GM20000 (cell line): ENCODE measurements around the gene CAPN15.

Source experiments
- DNase-seq: peaks from one replicate; pipeline ENCODE4 v3.0.0; 2012; ENCODE audit warnings: low spot score
- TF ChIP-seq, protein P1 (sequence below): IDR thresholded peaks from 2 replicates; pipeline ENCODE4 v1.5.1; 2012; ENCODE audit warnings: mild to moderate bottlenecking, control low read depth; ENCODE audit errors: extremely low read depth, missing control alignments

The CAPN15 gene

DNA sequence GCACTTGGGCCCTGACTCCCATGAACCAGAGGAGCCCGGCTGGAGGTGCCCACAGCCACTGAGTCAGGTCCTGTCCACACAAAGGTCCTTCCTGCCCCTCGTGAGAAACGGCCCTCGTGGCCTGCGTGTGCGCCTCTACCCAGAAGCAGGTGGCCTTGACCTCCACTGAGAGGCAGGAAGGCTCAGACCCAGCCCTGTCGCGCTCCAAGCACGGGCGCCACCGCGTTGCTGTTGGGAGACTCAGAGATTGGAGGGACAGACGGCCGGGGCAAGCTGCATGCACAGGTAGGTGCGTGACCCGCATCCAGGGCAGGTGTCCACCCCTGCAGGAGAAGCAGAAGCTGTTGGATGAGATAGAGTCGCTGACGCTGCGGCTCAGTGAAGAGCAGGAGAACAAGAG, 8.1 kb upstream of the CAPN15 start:
- TF ChIP-seq, protein P1, sequence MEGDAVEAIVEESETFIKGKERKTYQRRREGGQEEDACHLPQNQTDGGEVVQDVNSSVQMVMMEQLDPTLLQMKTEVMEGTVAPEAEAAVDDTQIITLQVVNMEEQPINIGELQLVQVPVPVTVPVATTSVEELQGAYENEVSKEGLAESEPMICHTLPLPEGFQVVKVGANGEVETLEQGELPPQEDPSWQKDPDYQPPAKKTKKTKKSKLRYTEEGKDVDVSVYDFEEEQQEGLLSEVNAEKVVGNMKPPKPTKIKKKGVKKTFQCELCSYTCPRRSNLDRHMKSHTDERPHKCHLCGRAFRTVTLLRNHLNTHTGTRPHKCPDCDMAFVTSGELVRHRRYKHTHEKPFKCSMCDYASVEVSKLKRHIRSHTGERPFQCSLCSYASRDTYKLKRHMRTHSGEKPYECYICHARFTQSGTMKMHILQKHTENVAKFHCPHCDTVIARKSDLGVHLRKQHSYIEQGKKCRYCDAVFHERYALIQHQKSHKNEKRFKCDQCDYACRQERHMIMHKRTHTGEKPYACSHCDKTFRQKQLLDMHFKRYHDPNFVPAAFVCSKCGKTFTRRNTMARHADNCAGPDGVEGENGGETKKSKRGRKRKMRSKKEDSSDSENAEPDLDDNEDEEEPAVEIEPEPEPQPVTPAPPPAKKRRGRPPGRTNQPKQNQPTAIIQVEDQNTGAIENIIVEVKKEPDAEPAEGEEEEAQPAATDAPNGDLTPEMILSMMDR = no peak
- DNase-seq = no peak

DNA sequence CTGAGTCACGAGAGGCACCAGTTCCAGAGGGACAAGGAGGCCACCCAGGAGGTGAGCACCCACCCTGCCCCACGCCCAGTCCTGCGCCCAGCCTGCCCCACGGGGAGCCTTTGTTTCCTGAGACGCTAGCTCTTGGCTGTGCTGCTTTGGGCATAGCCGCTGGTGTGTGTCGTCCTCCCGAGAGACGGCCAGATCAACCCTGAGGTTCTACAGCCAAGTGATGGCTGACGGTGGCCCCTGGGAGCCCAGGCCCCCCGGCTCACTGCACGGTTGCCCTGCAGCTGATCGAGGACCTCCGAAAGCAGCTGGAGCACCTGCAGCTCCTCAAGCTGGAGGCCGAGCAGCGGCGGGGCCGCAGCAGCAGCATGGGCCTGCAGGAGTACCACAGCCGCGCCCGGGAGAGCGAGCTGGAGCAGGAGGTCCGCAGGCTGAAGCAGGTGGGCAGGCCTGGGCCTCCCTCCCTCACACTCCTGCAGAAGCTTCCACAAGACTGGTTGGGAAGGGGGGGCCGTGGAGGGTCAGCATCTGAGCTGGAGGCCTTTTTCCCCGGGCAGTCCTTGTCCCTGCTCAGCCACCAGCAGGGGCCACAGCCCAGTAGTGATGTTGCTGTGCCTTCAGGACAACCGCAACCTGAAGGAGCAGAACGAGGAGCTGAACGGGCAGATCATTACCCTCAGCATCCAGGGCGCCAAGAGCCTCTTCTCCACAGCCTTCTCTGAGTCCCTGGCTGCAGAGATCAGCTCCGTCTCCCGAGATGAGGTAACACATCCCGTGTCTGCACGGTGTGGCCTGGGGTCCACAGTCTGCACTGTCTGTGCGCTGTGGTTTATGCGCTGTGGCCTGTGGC, 7.4 kb upstream of the CAPN15 start:
- TF ChIP-seq, protein P1 = no peak
- DNase-seq = no peak

DNA sequence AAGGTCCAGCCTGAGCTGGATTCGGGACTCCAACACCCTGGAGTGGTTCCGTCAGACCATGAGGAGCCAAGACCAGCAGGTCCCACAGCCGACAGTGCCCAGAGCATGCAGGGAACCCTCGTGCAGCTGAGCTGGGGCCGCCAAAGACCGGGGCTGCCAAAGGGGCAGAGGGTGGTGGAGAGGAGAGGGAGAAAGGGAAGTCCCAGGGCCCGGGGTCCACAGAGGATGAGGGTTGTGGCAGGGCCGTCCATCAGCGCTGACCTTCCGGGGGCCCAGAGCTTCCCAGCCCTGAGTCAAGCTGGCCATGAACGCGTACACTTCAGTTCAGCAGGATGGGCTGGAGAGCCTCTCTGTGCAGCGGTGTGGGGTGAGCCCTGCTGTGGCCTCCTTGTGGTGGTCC, 6.7 kb upstream of the CAPN15 start:
- TF ChIP-seq, protein P1 = no peak
- DNase-seq = no peak

DNA sequence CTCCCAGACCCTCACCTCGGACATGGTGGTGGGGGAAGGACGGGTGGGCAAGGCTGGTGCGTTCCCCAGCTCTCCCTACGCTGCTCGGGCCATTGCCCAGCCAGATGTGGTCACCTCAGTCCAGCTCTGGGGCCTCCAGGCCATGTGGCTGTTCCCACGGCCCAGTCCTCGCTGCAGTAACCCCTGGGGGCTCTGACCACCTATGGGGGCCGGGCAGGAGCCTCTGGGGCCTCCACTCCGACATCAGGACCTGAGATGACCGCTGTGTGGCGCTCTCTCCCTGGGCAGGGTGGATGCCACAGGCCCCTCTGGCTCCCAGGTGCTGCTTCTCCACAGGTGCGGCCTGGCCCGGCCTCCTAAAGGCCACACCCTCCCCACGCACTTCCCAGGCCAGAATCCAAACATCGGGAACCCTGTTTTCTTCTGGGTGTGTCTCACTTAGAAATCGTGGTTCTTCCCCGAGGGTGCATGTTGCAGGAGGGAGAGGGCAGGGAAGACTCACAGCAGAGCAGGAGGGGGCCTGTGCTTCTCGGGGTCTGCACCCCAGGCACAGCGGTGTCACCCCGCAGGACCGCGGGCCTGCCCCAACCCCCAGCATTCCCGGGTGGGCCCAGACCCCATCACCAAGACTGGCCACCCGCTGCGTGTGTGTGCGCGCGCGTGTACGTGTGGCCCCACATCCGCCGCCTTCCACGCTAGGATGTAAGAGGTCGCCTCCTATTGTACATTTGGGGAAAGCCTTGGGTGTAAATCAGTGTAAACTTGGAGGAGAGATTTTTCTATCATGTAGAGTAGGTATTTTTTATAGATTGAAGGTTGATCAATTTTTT, 5.9 kb upstream of the CAPN15 start:
- TF ChIP-seq, protein P1 = no peak
- no peak for DNase-seq

DNA sequence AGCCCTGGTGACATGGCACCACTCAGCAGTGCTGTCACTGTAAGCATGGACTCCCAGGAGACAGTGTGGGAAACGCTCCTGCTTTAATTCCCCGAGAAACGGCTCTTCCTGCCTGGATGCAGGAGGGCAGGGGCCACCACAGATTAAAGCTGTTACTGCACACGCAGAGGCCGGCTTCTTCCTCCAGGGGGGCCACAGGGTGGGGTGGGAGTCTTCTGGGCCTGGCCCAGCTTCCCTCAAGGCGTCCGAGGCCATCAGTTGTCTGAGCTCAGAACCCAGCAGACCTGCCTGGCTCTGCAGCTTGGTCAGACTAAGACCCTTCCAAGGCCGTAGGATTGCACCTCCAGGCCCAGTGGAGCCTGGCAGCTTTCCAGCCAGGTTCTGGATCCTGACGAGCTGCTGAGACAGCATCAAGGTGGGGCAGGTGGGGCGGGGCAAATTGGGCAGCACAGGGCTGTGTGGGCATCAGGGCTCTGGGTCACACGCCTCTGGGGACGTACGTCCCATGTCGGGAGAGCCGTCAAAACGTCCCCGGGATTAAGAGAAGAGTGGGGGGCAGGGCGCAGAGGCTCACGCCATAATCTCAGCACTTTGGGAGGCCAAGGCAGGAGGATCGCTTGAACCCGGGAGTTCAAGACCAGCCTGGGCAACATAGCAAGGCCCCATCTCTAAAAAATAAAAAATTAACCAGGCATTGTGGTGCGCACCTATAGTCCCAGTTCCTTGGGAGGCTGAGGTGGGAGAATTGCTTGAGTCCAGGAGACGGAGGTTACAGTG, 5.0 kb upstream of the CAPN15 start:
- TF ChIP-seq, protein P1 = no peak
- DNase-seq = no peak

DNA sequence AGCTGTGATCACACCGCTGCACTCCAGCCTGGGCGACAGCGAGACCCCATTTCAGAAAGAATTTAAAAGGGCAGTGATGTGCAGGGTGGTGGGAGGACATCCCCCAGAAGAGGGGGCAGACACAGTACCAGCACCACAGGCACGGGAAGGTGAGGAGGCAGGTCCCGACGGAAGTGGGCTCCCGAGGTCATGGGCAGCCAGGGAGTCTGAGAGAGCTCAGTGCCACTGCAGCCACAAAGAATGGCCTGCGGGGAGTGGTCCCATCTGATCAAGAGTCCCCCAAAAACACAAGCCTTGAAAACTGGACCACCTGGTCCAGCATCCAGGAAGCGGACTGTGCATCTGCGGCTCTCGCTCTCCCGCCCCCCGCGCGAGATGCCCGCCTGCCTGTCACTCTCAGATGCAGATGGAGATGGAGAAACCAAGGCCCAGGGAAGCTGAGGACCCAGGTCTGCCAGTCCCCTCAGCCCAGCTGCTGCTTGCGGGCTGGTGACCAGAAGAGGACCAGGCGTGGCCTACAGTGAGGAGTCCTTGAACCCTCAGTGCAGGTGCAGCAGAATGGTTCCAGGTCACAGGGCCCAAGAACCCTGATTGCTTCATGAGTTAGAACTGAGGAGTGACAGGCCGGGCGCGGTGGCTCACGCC, 4.3 kb upstream of the CAPN15 start:
- no peak for DNase-seq
- TF ChIP-seq, protein P1 = no peak
